ENCODE results near the gene RARS1.

RARS1 gene

GRCh38 chr5:168557389-168557788 is 71.1 kb downstream of the RARS1 start:
- DNase-seq: no peak
- H3K4me1 Mint-ChIP-seq (ENCODE audit: low read depth): peaks cover 8% of the 10 kb centered on the region
- no peaks in the 10 kb centered on the region for H3K27me3 Mint-ChIP-seq
- H3K36me3 Mint-ChIP-seq (ENCODE audit: low read depth): peaks cover 96% of the 10 kb centered on the region
- H3K27ac Mint-ChIP-seq: no peak overlapping the region
- H3K9me3 Mint-ChIP-seq: no peaks in the 10 kb centered on the region
- no peak overlapping the region for H3K4me3 Mint-ChIP-seq

GRCh38 chr5:168562279-168562678 is 76.0 kb downstream of the RARS1 start:
- H3K27ac Mint-ChIP-seq: no peak overlapping the region
- H3K4me1 Mint-ChIP-seq (ENCODE audit: low read depth): peaks cover 6% of the 10 kb centered on the region
- no peaks in the 10 kb centered on the region for H3K27me3 Mint-ChIP-seq
- DNase-seq: no peak
- H3K9me3 Mint-ChIP-seq: no peaks in the 10 kb centered on the region
- peaks cover 91% of the 10 kb centered on the region for H3K36me3 Mint-ChIP-seq (ENCODE audit: low read depth)
- no peak overlapping the region for H3K4me3 Mint-ChIP-seq

- H3K27ac Mint-ChIP-seq: no peak overlapping the region
- H3K27me3 Mint-ChIP-seq: no peaks in the 10 kb centered on the region
- H3K4me3 Mint-ChIP-seq: no peak overlapping the region
- H3K4me1 Mint-ChIP-seq (ENCODE audit: low read depth): peaks cover 11% of the 10 kb centered on the region
- no peak for DNase-seq
- peaks cover 91% of the 10 kb centered on the region for H3K36me3 Mint-ChIP-seq (ENCODE audit: low read depth)
- no peaks in the 10 kb centered on the region for H3K9me3 Mint-ChIP-seq
Measured at GRCh38 chr5:168563959-168564358, 77.7 kb downstream of the RARS1 start.

GRCh38 chr5:168568738-168569137 is 82.5 kb downstream of the RARS1 start:
- no peak overlapping the region for H3K27ac Mint-ChIP-seq
- no peak for DNase-seq
- no peaks in the 10 kb centered on the region for H3K9me3 Mint-ChIP-seq
- peaks cover 26% of the 10 kb centered on the region for H3K4me1 Mint-ChIP-seq (ENCODE audit: low read depth)
- H3K27me3 Mint-ChIP-seq: no peaks in the 10 kb centered on the region
- no peak overlapping the region for H3K4me3 Mint-ChIP-seq
- H3K36me3 Mint-ChIP-seq (ENCODE audit: low read depth): peaks cover 71% of the 10 kb centered on the region
